ENCODE data around the gene BTN2A1.

- no peak for TF ChIP-seq EZH2phosphoT487 (IDR thresholded peaks at IDR 0.05; ENCODE audit: borderline replicate concordance, low read length)
- TF ChIP-seq, protein P1, sequence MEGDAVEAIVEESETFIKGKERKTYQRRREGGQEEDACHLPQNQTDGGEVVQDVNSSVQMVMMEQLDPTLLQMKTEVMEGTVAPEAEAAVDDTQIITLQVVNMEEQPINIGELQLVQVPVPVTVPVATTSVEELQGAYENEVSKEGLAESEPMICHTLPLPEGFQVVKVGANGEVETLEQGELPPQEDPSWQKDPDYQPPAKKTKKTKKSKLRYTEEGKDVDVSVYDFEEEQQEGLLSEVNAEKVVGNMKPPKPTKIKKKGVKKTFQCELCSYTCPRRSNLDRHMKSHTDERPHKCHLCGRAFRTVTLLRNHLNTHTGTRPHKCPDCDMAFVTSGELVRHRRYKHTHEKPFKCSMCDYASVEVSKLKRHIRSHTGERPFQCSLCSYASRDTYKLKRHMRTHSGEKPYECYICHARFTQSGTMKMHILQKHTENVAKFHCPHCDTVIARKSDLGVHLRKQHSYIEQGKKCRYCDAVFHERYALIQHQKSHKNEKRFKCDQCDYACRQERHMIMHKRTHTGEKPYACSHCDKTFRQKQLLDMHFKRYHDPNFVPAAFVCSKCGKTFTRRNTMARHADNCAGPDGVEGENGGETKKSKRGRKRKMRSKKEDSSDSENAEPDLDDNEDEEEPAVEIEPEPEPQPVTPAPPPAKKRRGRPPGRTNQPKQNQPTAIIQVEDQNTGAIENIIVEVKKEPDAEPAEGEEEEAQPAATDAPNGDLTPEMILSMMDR (IDR thresholded peaks at IDR 0.05; ENCODE audit: low read depth, low read length, poor library complexity, severe bottlenecking), result no peak
These were observed 1.5 kb downstream of the BTN2A1 start for GRCh38 chr6:26459023-26459810.

All from DOHH2 (cell line).